Fibroblast of skin of left quadriceps (primary cell): ENCODE measurements around the gene PRKX.
"Not testable (repeated sequence)": the region's sequence is repeated elsewhere in the genome, so short reads cannot be mapped to it uniquely, and the experiment has no call there.

Experiments
- DNase-seq, 2 experiments: peaks; one replicate each; pipeline ENCODE4 v3.0.0-alpha.2; 2013; ENCODE audit warnings: low read depth in 2 of 2

Gene PRKX

GRCh38 chrX:3713225-3713936, at the start of gene PRKX:
Gene PRKX, minus strand, starts transcription at chrX:3713649. Its CDS starts 396 bp downstream, at chrX:3713253.
- no peak for DNase-seq

GRCh38 chrX:3763111-3763510, 49.7 kb upstream of the PRKX start:
- no peak for DNase-seq

GRCh38 chrX:3757510-3758025, 44.1 kb upstream of the PRKX start:
- DNase-seq: no peak

- DNase-seq: no peak
Observed at GRCh38 chrX:3748052-3748559, 34.7 kb upstream of the PRKX start.

GRCh38 chrX:3743801-3744439, 30.5 kb upstream of the PRKX start:
- DNase-seq: no peak

- DNase-seq: not testable (repeated sequence)
Observed at GRCh38 chrX:3740946-3741345, 27.5 kb upstream of the PRKX start.

- no peak for DNase-seq
Observed at GRCh38 chrX:3738509-3738908, 25.1 kb upstream of the PRKX start.

GRCh38 chrX:3736536-3736935, 23.1 kb upstream of the PRKX start:
- DNase-seq: not testable (repeated sequence)

GRCh38 chrX:3735891-3736290, 22.4 kb upstream of the PRKX start:
- not testable (repeated sequence) for DNase-seq

- not testable (repeated sequence) for DNase-seq
Observed at GRCh38 chrX:3734456-3734855, 21.0 kb upstream of the PRKX start.

GRCh38 chrX:3733043-3733430, 19.6 kb upstream of the PRKX start:
- DNase-seq: no peak

GRCh38 chrX:3732326-3733042, 19.0 kb upstream of the PRKX start:
- not testable (repeated sequence) for DNase-seq

GRCh38 chrX:3728454-3728853, 15.0 kb upstream of the PRKX start:
- DNase-seq: no peak

- not testable (repeated sequence) for DNase-seq
Observed at GRCh38 chrX:3723460-3723859, 10.0 kb upstream of the PRKX start.

- DNase-seq: no peak
Observed at GRCh38 chrX:3717742-3718420, 4.4 kb upstream of the PRKX start.

- no peak for DNase-seq
Observed at GRCh38 chrX:3715921-3716320, 2.5 kb upstream of the PRKX start.

GRCh38 chrX:3714706-3715479, 1.4 kb upstream of the PRKX start:
- not testable (repeated sequence) for DNase-seq

GRCh38 chrX:3713937-3714434, 537 bp upstream of the PRKX start:
- DNase-seq: no peak

- no peak for DNase-seq
Observed at GRCh38 chrX:3712870-3713224, 602 bp downstream of the PRKX start.

- DNase-seq: no peak
Observed at GRCh38 chrX:3712051-3712869, 1.2 kb downstream of the PRKX start.
